Thoracic aorta (tissue), 2 donors: ENCODE data around the gene MTAP. TPM values are rescaled to one million over a fixed set of nuclear protein-coding genes. Genes with fewer than 3 reads are reported as not detected.

Experiments used
- ATAC-seq: fragments of 150-250 bp; one replicate; pipeline ENCODE4 v1.8.0; 2017; ENCODE audit warnings: low read depth; ENCODE audit not compliant: insufficient number of reproducible peaks, low FRiP score
- DNase-seq: peaks from one replicate; pipeline ENCODE4 v3.0.0-alpha.2; 2020; ENCODE audit warnings: low spot score
- H3K27ac ChIP-seq, 2 donors: fragments of 200-600 bp; sonication (generic); 1 replicate in 1 of 2; 2 replicates in 1 of 2; pipeline ENCODE4 v1.5.1; 2016; ENCODE audit warnings: mild to moderate bottlenecking in 2 of 2, moderate library complexity in 2 of 2
- H3K27me3 ChIP-seq: fragments of 200-600 bp; sonication (generic); replicated peaks from 2 replicates; pipeline ENCODE4 v1.6.0; 2016; ENCODE audit warnings: mild to moderate bottlenecking; ENCODE audit not compliant: insufficient read depth
- H3K36me3 ChIP-seq: fragments of 200-600 bp; sonication (generic); one replicate; pipeline ENCODE4 v1.5.1; 2016
- H3K4me1 ChIP-seq, 2 donors: fragments of 200-600 bp; sonication (generic); 1 replicate in 1 of 2; 2 replicates in 1 of 2; pipeline versions ENCODE4 v1.5.1 to v1.6.0; 2016; ENCODE audit warnings: low read depth in 2 of 2, mild to moderate bottlenecking in 1 of 2; ENCODE audit not compliant: control insufficient read depth in 1 of 2
- H3K4me3 ChIP-seq: fragments of 200-600 bp; sonication (generic); 2 replicates; pipeline ENCODE4 v1.5.1; 2016; ENCODE audit warnings: mild to moderate bottlenecking
- H3K9me3 ChIP-seq: fragments of 200-600 bp; sonication (generic); 2 replicates; pipeline ENCODE4 v1.5.1; 2016
- total RNA-seq, 2 donors: library from RNA; depleted of rRNA; stranded (reverse); fragments of >200 nt; gene quantifications; one replicate each; pipeline versions ENCODE4 v1.1.0 to v1.2.3, GENCODE V29; 2016
- TF ChIP-seq, protein P1 (sequence below): fragments of 200-600 bp; sonication (generic); IDR thresholded peaks from one replicate; pipeline ENCODE4 v1.5.1; 2019; ENCODE audit warnings: antibody characterized with exemption

MTAP gene
- total RNA-seq, 2 donors from 2014 or later, result 16.9 to 26.2 TPM

DNA sequence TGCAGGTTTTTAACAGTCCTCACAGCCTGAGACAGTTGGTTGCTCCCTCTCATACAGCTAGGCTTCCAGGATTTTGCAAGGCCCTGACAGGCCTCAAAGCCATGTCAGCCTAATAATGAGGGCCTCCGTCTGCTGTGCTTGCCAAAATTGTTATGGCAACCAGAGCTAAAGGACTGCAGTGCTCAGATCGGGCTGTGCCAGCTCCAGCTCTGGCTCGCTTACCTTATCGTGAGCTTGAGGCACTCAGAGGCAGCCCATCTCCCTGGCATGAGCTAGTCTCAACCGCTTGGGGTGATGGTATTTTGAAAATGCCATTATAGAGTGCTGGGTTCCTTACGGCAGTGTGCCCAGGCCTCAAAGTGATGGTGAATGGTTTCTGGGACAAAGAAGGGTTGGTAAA lies 8.4 kb downstream of the MTAP start:
- DNase-seq, result no peak
- H3K36me3 ChIP-seq, result peaks cover 2% of the 10 kb centered on the region
- H3K9me3 ChIP-seq, result no peaks in the 10 kb centered on the region
- H3K27ac ChIP-seq, result no peak overlapping the region
- no peak overlapping the region for H3K4me3 ChIP-seq
- H3K27me3 ChIP-seq, result no peaks in the 10 kb centered on the region
- TF ChIP-seq, protein P1, sequence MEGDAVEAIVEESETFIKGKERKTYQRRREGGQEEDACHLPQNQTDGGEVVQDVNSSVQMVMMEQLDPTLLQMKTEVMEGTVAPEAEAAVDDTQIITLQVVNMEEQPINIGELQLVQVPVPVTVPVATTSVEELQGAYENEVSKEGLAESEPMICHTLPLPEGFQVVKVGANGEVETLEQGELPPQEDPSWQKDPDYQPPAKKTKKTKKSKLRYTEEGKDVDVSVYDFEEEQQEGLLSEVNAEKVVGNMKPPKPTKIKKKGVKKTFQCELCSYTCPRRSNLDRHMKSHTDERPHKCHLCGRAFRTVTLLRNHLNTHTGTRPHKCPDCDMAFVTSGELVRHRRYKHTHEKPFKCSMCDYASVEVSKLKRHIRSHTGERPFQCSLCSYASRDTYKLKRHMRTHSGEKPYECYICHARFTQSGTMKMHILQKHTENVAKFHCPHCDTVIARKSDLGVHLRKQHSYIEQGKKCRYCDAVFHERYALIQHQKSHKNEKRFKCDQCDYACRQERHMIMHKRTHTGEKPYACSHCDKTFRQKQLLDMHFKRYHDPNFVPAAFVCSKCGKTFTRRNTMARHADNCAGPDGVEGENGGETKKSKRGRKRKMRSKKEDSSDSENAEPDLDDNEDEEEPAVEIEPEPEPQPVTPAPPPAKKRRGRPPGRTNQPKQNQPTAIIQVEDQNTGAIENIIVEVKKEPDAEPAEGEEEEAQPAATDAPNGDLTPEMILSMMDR, result no peak
- no peak for ATAC-seq
- H3K4me1 ChIP-seq, result peaks cover 4 to 7% of the 10 kb centered on the region in 2 donors

DNA sequence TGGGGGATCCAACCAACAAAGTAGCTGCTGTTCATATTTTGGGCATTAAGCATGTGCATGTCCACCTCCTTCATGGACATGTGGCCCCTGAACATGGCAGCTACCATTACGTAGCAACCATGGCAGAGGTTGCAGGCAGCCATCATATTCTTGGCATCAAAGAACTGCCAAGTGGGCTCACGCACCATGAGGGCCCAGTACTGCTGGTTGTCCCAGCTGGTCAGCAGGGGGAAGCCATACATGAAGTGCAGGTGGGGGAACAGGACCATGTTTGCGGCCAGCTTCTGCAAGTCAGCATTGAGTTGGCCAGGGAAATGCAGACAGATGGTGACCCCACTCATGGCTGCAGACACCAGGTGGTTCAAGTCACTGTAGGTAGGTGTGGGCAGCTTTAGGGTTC lies 9.5 kb downstream of the MTAP start:
- no peaks in the 10 kb centered on the region for H3K27me3 ChIP-seq
- H3K36me3 ChIP-seq, result peaks cover 7% of the 10 kb centered on the region
- peaks cover 4 to 7% of the 10 kb centered on the region in 2 donors for H3K4me1 ChIP-seq
- ATAC-seq (no peak), DNase-seq (no peak)
- no peaks in the 10 kb centered on the region for H3K9me3 ChIP-seq
- TF ChIP-seq, protein P1, result no peak
- no peak overlapping the region for H3K27ac ChIP-seq
- H3K4me3 ChIP-seq, result no peak overlapping the region

DNA sequence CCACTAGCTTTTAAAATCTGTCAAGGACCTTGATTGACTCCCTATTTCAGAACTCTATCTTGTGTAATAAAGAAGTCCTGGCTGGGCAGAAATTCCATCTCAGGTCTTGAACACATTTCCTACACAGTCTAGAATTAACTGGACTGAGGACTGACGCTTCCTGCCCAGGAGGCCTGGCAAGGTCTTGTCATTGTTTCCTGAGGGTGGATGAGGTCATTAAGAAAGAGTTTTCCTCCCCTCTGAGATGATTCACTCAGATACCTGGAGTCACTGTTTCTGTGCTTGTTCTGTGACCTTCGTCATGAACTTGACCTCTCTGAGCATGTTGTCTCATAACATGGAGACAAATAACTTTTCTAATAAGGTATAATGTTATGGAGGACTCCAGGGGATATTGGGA lies 10.0 kb downstream of the MTAP start:
- Histone ChIP-seq H3K4me1 (peaks cover 4 to 7% of the 10 kb centered on the region in 2 donors), H3K27ac (no peak overlapping the region), H3K9me3 (no peaks in the 10 kb centered on the region), H3K27me3 (no peaks in the 10 kb centered on the region), H3K4me3 (no peak overlapping the region), H3K36me3 (peaks cover 12% of the 10 kb centered on the region)
- ATAC-seq (no peak), DNase-seq (no peak)
- TF ChIP-seq, protein P1, result no peak

DNA sequence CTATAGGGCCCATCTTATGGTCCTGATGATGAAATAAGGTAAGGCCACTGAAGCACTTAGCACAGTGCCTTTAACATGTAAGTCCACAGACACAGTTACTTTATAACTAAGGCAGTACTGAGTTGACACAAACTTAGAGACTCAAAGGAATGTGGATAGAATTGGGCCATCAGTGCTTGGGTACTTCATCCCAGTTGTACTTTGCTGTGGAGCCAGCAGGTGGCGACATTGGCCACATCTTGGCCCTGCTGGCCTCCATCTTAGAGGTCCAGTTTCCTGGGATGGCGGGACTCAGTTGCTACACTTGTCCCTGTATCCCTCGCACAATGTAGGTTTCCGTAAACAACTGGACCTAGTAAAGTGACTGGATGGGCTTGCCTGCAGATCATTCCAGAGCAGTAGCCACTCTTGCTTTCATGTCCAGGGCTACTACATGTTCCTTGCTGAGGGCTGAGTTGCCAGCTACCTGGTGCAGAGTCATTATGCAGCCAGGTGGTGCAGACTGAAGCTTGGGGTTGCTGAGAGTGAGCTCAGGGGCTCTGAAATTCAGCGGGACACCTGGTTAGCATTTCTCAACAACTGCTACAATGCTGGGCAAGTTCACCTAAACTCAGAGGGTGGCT lies 10.6 kb downstream of the MTAP start:
- H3K4me1 ChIP-seq, result peaks cover 4 to 7% of the 10 kb centered on the region in 2 donors
- DNase-seq (no peak), ATAC-seq (peak; percentile 2)
- TF ChIP-seq, protein P1, result peak; percentile 69
- H3K27ac ChIP-seq, result no peak overlapping the region
- no peaks in the 10 kb centered on the region for H3K9me3 ChIP-seq
- H3K4me3 ChIP-seq, result no peak overlapping the region
- H3K36me3 ChIP-seq, result peaks cover 18% of the 10 kb centered on the region
- H3K27me3 ChIP-seq, result no peaks in the 10 kb centered on the region

DNA sequence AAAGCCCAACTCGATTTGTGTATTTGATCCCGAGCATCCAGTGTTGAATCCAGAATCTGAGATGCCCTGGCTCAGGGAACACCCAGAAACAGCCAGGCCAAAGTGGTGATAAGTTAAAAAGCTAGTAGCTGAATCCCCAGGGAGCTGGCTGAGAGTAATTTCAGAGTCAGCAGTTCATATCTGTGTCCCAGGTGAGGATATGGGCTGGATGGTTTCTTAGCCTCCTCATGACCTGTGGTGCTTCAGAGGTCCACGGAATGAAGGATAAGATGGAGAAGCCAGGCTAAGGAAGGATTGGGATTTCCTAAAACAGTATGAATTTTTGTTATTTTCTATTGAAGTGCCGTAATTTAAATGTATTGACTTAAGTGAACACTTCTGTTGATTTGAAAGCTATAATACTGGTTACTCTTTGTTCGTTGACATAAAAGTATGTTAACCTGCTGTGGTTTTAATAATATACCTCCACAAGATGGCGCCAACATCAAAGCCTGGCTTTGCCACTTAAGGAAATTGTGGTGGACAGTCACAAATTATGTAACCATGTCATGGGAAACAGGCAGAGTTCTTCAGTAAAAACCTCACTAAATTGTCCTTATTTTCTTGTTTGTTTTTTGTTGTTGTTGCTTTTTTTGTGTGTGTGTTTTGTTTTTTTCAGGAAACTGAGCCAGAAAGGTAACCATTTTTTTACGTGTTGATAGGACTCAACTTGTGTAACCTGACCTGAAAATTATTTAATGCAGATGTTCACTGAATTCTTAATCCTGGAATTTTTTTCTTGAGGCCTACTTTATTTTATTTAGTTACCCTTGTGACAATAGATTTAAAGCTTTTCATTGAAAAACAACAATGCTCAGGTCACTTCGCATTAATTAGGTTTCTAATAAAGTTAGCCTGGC lies 11.4 kb downstream of the MTAP start:
- H3K4me3 ChIP-seq, result no peak overlapping the region
- no peaks in the 10 kb centered on the region for H3K27me3 ChIP-seq
- H3K27ac ChIP-seq, result no peak overlapping the region
- DNase-seq (no peak), ATAC-seq (no peak)
- peaks cover 24% of the 10 kb centered on the region for H3K36me3 ChIP-seq
- H3K4me1 ChIP-seq, result peaks cover 4 to 7% of the 10 kb centered on the region in 2 donors
- no peaks in the 10 kb centered on the region for H3K9me3 ChIP-seq
- TF ChIP-seq, protein P1, result peak; percentile 60
